Loucy (cell line): ENCODE data around the gene MDFI.

ENCODE experiments used
- EZH2phosphoT487 ChIP-seq: fragments of 200-600 bp; IDR thresholded peaks from 2 replicates; pipeline ENCODE4 v1.6.1; 2018; ENCODE audit warnings: antibody characterized with exemption, mild to moderate bottlenecking, moderate library complexity, borderline replicate concordance
- TF ChIP-seq, protein P1 (sequence below): fragments of 200-600 bp; sonication (generic); conservative IDR thresholded peaks from 2 replicates; pipeline ENCODE4 v1.5.1; 2014; ENCODE audit warnings: mild to moderate bottlenecking, antibody characterized with exemption, low read length

DNA sequence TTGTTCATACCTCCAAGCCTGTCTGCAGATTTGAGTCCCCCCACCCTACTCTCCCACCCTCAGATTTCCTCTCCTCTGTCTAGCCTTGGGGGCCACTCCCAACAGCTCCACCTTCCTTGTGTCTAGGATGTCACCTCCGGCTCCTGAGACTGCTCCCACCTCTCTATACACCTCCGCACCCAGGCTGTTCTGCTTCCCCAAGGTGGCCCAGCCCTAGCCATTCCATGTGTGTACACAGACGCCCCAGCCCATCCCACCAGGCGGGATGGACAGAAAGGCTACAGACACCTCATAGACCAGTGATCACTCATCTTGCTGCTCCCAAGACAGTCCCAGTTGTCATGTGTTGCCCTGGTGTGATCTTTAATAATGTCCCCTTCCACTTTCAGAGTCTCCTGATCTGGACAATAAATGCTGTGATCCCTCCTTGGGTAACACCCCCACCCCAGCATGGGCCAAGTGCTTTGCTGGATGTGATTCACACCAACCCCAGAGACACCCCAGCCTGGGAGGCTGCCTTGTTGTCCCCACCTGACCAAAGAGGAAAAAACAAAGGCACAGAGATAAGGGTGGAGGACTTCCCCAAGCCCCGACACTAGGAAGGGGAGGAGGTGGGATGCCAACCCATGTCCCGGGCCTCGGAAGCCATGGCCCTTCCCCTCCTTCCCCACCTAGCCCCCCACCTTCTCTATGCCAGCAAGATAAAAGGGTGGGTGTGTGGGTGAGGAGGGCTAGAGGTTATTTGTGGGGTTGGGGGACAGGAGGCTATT lies 36.1 kb downstream of the MDFI start:
- TF ChIP-seq, protein P1, sequence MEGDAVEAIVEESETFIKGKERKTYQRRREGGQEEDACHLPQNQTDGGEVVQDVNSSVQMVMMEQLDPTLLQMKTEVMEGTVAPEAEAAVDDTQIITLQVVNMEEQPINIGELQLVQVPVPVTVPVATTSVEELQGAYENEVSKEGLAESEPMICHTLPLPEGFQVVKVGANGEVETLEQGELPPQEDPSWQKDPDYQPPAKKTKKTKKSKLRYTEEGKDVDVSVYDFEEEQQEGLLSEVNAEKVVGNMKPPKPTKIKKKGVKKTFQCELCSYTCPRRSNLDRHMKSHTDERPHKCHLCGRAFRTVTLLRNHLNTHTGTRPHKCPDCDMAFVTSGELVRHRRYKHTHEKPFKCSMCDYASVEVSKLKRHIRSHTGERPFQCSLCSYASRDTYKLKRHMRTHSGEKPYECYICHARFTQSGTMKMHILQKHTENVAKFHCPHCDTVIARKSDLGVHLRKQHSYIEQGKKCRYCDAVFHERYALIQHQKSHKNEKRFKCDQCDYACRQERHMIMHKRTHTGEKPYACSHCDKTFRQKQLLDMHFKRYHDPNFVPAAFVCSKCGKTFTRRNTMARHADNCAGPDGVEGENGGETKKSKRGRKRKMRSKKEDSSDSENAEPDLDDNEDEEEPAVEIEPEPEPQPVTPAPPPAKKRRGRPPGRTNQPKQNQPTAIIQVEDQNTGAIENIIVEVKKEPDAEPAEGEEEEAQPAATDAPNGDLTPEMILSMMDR, result no peak
- no peak for TF ChIP-seq EZH2phosphoT487
